Measurements from ENCODE around the gene MORN5.

MORN5 gene

GRCh38 chr9:122145592-122145863 is 14.2 kb upstream of the MORN5 start:
- TF ChIP-seq, protein P1, sequence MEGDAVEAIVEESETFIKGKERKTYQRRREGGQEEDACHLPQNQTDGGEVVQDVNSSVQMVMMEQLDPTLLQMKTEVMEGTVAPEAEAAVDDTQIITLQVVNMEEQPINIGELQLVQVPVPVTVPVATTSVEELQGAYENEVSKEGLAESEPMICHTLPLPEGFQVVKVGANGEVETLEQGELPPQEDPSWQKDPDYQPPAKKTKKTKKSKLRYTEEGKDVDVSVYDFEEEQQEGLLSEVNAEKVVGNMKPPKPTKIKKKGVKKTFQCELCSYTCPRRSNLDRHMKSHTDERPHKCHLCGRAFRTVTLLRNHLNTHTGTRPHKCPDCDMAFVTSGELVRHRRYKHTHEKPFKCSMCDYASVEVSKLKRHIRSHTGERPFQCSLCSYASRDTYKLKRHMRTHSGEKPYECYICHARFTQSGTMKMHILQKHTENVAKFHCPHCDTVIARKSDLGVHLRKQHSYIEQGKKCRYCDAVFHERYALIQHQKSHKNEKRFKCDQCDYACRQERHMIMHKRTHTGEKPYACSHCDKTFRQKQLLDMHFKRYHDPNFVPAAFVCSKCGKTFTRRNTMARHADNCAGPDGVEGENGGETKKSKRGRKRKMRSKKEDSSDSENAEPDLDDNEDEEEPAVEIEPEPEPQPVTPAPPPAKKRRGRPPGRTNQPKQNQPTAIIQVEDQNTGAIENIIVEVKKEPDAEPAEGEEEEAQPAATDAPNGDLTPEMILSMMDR (IDR thresholded peaks at IDR 0.05; ENCODE audit: low read depth, low read length) = no peak
- no peak overlapping the region for H3K4me3 ChIP-seq (ENCODE audit: low read depth, low read length)

DNA sequence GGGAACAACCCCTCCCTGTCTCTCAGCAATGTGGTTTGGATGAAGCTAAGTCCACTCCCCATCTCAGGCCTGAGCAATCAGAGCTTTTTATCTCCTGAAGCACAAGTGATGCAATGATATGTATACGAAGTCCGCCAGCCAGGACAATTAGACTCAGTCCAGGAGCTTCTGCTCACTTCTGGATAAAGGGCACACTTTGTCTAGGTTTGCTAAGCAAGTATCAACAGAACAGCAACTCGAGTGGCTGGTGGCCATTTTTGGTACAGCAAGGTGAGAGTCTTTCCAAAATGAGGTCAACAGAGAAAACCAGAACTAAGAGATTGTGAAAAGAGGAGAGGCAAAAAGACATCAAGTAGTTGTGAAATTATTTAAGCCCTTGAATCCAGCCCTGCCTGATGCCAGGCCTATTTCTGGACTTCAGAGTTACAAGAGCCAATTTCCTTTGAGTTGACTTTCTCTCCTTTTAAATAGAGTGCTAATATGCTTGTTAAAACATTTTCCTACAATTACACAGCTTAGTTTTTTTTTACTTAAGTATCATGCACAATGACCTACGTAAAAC is 8.4 kb upstream of the MORN5 start:
- no peak overlapping the region for H3K4me3 ChIP-seq (ENCODE audit: low read depth, low read length)
- TF ChIP-seq, protein P1 (IDR thresholded peaks at IDR 0.05; ENCODE audit: low read depth, low read length) = no peak

GRCh38 chr9:122155796-122156195 is 3.9 kb upstream of the MORN5 start:
- TF ChIP-seq, protein P1 (IDR thresholded peaks at IDR 0.05; ENCODE audit: low read depth, low read length) = no peak
- H3K4me3 ChIP-seq (ENCODE audit: low read depth, low read length) = no peak overlapping the region

GRCh38 chr9:122158202-122158601 is 1.5 kb upstream of the MORN5 start:
- H3K4me3 ChIP-seq (ENCODE audit: low read depth, low read length) = no peak overlapping the region
- TF ChIP-seq, protein P1 (IDR thresholded peaks at IDR 0.05; ENCODE audit: low read depth, low read length) = peak; percentile 38

GRCh38 chr9:122159925-122160246 is 178 bp downstream of the MORN5 start:
- TF ChIP-seq, protein P1 (IDR thresholded peaks at IDR 0.05; ENCODE audit: low read depth, low read length) = no peak
- peak overlapping the region; percentile 97 for H3K4me3 ChIP-seq (ENCODE audit: low read depth, low read length)

GRCh38 chr9:122162415-122162814 is 2.7 kb downstream of the MORN5 start:
- TF ChIP-seq, protein P1 (IDR thresholded peaks at IDR 0.05; ENCODE audit: low read depth, low read length) = no peak

DNA sequence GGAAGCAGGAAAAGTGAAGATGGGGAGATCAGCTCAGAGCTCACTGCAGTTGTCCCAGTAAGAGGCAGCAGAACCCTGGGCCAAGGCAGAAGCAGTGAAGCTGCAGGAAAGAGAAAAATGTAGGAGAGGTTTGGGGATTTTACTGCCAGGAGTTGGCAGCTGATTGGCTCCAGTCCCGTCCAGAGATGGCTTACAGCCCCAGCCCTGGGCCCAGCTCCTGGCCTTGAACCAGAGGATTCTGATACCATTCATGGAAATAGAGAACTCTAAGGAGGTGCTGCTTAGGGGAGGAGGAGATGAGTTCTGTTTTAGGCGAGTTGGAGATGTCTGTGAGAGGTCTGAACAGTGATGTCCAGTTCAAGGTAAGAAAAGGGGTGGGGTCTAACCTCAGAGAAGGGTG is 4.6 kb downstream of the MORN5 start:
- no peak overlapping the region for H3K4me3 ChIP-seq (ENCODE audit: low read depth, low read length)
- TF ChIP-seq, protein P1 (IDR thresholded peaks at IDR 0.05; ENCODE audit: low read depth, low read length) = no peak

More at GRCh38 chr9:122162415-122162814, 2.7 kb downstream of the MORN5 start:
- H3K4me3 ChIP-seq (ENCODE audit: low read depth, low read length) = no peak overlapping the region

Measured in WI38 (cell line).